NCI-H2227 (cell line): ENCODE measurements around the gene ZBTB17.
A peak's percentile ranks its signal among the peaks of the same experiment; 100 is the strongest.
"Not testable (repeated sequence)": the region's sequence is repeated elsewhere in the genome, so short reads cannot be mapped to it uniquely, and the experiment has no call there.

Experiments used
- DNase-seq: peaks from one replicate; lab custom pipeline; 2025; ENCODE audit not compliant: unreplicated experiment; lab: John Stamatoyannopoulos, UW

The ZBTB17 gene

GRCh38 chr1:15975805-15976680 is at the start of gene ZBTB17:
Gene ZBTB17 (minus strand): TSS chr1:15976101. CDS start chr1:15948495, 27,606 bp downstream.
- DNase-seq = peak; percentile 97

DNA sequence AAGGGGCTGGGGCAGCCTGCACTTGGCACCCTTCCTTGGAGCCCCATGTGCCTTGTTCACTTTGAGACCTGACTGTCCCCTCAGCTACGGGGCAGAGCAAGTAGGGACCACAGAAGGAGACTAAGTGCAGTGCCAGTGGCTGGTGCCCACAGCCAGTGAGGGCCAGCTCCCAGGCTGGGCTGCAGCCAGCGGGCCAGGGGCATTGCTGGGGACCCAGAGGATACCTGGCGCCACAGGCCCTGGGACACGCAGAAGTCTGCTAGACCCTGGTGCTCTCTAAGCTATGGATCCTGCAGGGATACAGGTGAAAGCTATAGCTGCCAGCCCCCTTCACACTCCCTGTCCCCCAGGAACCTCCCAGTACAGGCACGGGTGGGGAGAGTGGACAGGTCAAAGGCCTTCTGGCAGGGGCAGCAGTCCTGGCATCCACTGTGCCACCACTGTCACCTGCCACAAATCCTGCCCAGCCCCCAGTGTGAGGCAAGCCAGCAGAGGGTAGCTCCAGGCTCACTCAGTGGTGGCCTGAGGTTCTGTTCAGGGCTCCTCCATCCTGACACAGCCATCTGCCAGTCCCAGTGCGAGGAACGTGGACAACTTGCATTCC is 47.3 kb upstream of the ZBTB17 start:
- DNase-seq = no peak

DNA sequence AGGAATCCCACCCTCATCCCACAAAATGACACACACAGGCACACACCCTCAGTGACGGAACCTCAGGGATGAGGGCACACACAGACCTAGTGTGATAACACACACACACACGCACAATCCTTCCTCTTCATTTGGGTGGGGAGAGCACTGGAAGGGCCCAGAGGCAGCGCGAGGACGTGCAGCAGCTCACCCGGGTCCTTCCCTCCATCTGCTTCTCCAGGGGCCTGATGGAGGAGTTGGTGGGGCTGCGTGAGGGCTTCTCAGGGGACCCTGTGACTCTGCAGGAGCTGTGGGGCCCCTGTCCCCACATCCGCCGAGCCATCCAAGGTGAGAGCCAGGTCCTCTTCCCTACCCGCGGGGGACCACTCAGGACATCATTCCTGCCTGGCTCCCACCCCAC is 46.5 kb upstream of the ZBTB17 start:
- DNase-seq = no peak

DNA sequence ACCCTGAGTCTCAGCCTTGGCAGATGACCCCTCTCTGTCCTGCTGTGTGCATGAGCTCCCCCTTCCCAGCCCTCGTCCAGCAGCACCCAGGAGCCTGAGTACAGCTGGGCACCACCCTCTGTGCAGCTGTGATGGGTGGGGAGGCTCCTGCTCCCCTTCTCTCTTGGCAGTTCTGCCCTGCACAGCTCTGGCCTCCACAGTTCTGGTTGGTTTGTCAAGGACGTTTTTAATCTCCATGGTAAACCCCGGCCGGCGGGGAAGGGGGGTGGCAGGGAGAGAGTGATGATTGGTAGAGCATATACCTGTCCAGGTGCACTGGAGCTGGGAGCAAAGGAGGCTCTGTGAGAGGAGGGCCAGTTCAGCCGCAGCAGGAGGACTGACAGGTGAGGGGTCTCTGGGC is 45.8 kb upstream of the ZBTB17 start, which contains the start of gene CLCNKA:
Gene CLCNKA, plus strand, starts transcription at position 356 of the 400 bp plus-strand sequence. CDS start 584 bp downstream, outside the sequence.
- no peak for DNase-seq

GRCh38 chr1:16020878-16021277 is 45.0 kb upstream of the ZBTB17 start:
- not testable (repeated sequence) for DNase-seq

GRCh38 chr1:16020325-16020724 is 44.4 kb upstream of the ZBTB17 start:
- DNase-seq = no peak

DNA sequence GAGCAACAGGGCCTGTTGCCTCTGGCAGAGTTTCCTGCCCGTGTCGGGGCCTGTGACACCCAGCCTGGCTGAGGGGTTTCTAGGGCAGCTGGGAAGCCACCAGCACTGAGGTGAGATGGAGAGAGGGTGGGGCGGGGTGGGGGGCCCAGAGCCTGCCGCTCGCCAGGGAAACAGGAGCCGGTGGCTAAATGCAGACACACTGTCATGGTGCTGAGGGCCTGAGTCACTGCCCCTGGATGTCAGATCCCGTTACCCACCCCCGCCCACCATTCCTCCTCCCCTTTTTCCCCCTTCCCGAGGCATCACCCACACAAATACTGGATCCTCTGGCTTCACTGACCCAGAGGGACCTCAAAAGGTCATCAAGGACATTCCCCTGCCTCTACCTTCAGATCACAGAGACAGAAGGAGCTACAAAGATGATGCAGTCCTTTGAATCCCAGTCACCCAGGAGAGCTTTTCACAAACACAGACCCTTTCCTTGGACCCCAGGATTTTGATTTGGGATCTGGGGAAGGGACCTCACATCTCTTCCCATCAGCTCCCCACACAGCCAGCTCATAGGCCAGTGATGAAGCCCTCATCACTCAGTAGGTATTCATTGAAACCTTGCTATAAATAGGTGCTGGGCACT is 43.9 kb upstream of the ZBTB17 start:
- DNase-seq = no peak

DNA sequence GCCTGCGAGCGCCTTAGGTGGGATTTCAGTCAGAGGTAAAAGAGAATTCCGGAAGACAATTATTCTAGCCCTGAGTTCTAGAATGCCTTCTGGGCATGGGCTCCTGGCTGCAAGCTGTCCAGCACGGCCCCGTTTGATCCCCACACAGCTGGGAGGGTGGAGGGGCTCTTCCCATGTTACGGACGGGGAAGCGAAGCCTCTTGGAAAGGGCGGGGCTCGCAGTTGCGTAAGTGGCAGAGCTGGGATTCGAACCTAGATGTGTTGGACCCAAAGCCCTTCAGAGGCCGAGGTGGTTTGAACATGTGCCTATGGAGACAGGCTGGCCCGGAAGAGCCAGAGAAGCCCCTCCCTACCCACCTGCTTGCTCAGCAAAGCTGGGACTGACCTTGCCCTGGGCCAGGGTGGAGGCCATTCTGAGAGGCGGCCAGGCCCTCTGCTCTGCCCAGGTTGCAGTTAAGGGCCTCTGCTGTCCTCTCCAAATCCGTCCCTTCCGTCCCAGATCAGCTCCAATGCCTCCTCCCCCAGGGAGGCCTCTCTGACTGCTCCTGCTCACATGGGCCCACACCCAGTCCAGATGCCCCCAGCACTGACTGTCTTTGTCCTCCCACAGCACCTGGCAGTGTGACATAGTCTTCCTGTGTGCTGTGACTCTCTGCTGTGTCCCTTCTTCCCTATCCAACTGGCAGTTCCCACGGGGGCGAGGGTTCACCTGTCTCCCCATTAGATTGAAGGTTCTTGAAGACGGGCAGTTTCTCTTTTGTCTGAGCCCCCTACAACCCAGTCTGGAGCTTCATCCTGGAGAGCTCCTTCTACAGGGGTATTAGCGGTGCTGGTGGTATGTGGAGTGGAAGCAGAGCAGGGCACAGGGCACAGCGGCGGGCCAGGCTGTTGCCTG is 43.1 kb upstream of the ZBTB17 start:
- DNase-seq = no peak

DNA sequence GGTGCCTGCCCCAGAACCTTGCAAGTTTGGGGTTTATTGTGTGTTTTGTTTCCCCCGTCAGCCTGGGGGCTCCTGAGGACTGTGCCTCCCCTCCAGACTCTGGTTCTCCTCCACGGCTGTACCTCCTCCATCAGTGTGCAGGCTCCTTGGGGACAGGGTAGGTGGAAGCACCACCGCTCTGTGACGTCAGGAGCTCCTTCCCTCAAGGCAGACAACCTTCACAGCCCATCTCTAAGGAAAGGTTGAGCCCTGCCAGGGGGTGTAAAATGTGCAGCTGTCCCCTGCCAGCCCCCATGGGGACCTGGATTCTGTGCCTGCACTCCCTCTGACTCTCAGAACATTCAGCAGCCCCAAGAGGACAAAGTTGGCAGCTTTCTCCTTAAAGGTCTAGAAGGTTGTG is 42.4 kb upstream of the ZBTB17 start:
- DNase-seq = no peak

DNA sequence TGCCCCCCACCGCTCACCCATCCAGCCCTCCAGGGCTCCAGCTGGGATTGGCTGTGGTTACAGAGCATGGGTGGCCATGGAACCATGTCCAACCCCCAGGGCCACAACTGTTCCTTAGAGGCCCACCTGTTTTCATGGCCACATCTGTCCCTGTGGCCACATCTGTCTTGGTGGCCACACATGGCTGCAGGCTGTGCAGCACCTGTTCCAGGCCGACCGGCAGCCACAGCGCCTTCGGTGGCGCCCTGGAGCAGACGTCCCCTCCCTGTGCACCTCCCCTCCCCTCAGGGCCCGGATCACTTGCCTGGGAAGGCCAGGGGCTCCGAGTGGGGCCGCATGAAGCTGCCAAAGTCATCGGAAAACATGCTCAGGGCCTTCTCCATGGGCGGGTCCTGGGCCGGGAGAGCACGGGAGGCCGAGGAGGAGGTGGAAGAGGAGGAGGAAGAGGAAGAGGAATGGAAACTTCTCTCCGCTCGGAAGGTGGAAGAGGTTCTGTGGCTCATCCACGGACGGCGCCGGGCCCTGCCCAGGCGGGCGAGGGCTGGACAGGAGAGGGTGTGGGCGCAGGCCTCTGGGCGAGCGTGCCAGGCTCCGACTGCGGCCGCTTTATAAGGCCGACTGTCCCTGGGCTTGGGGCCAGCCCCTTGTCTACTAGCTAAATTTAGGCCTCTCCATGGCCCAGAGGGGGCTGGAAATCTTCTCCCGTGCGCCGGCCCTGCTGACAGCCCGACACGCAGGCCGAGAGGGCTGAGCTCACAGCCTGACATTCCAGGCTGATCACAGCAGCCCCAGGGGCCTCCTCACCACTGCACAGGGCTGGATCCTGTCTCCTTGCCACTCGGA is 41.8 kb upstream of the ZBTB17 start, which contains the start of gene HSPB7:
Gene HSPB7, minus strand, starts transcription at position 583 of the 843 bp plus-strand sequence. Its CDS starts 80 bp downstream, at position 503.
- DNase-seq = no peak

- no peak for DNase-seq
These were observed 41.2 kb upstream of the ZBTB17 start for GRCh38 chr1:16017076-16017460.

DNA sequence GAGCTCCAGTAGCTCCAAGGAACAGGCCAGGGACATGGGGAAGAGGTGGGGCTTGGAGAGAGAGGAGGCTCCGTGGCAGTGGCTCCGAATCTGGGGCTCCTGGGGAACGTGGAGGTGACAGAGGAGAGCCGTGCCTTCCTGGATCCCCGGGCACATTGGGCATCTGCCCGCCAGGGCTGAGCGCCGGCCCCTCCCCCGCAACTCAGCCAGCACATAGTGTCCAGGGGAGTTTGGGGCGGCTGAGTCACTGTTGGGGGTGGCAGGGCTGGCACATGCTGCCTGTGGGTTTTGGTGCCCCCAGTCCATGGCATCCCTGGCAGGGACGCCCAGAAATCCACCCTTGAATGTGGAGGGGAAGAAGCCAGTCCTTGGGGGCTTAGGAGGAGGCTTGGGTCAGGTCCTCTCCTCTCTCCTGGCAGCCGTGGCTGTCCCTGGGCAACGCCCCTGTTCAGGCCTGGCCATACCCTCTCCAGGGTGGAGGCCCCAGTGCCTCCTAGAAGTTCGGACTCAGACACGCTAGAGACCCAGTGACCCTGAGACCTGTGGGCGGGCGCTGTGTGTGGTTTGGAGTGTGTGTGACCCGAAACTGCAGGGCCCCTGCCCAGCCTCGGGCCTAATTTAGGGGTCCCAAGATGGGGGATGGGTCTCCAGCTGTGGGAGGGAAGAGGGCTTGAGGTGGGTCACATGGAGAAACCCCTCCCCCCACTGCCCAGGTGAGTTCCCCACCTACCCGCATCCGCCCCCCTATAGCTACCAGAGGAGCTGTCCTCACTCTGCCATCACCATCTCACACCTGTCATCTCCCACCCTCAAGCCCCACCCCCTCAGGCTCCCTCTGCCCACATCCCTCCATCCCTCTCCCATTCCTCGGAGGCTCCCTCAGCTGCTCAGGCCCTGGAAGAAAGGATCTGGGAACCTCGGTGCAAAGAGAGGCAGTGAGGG is 40.3 kb upstream of the ZBTB17 start:
- DNase-seq = no peak

GRCh38 chr1:16015491-16015890 is 39.6 kb upstream of the ZBTB17 start:
- DNase-seq = no peak

- DNase-seq = peak; percentile 28
These were observed 38.9 kb upstream of the ZBTB17 start for GRCh38 chr1:16014509-16015482.

DNA sequence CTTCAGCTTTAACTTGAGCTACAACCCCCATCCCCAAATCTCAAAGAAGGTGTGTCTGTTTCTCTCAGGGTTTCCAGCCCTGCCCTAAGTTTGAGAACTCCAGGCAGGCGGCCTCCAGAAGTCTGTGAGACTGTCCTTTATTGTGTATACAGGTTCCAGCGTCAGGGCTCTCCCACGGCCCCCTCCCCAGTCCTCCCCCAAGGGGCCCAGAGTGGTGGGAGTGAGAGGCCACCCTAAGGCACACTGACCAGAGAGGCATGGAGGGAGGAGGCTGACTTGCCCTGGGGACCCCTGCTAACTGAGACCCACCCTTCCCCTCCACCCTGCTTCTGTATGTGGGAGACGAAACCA is 38.0 kb upstream of the ZBTB17 start:
- DNase-seq = no peak

GRCh38 chr1:16013220-16013907 is 37.5 kb upstream of the ZBTB17 start:
- DNase-seq = peak; percentile 68

- DNase-seq = peak; percentile 77
These were observed 36.8 kb upstream of the ZBTB17 start for GRCh38 chr1:16012590-16013219.
